ENCODE measurements around the gene PSMA6. TPM values are rescaled to one million over a fixed set of nuclear protein-coding genes. Genes with fewer than 3 reads are reported as not detected.

Gene PSMA6
- total RNA-seq, 3 donors from 2014 or later = 130 to 183 (median 159) TPM

DNA sequence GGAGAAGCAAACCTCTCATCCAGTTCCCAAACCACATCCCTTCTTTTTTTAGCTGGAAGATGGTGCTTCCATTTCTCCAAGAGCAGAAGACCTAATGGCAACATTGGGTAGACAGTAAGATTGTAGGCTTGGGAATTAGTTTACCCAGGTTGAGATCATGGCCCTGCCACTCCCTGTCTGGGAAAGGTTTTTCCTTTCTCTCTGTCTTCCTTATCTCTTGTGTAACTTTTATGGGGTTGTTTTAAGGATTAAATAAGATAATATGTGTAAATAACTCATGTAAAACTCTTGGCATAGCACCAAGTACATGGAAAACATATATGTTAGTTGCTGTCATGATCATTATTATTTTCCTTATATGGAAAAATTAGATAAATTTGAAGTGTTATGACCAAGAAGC, 23.2 kb upstream of the PSMA6 start:
- Histone ChIP-seq H3K4me3 (no peak overlapping the region), H3K4me1 (ENCODE audit: low read depth) (no peaks in the 10 kb centered on the region), H3K36me3 (ENCODE audit: low read depth) (no peaks in the 10 kb centered on the region), H3K9me3 (no peaks in the 10 kb centered on the region)
- intact Hi-C loops (cut with DNase I, micrococcal nuclease) = no loop called here
- TF ChIP-seq CTCF (IDR thresholded peaks at IDR 0.05) = no peak
- ATAC-seq (peak; percentile 95), DNase-seq (peak in 1 of 3 donors; percentile 15)

DNA sequence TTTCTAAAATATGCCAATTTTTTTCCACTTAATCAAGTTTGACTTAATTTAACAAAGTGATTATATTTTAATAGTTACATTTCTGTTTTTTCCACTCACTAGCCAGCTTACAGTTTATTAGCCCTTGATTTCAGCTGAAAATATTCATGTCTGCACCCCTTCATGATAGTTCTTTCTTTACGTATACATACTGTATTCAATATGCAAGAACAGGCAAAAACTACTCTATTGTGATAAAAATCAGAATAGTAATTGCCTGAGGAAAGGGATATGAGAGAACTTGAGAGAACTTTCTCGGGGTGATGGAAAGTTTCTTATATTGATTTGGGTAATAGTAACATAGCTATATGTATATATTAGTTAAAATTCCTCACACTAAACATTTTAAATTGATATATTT, 17.4 kb upstream of the PSMA6 start:
- Histone ChIP-seq H3K4me1 (ENCODE audit: low read depth) (no peaks in the 10 kb centered on the region), H3K4me3 (no peak overlapping the region), H3K36me3 (ENCODE audit: low read depth) (no peaks in the 10 kb centered on the region), H3K9me3 (no peaks in the 10 kb centered on the region)
- intact Hi-C loops (cut with DNase I, micrococcal nuclease) = no loop called here
- no peak for ATAC-seq
- no peak for TF ChIP-seq CTCF (IDR thresholded peaks at IDR 0.05)
- no peak for DNase-seq

DNA sequence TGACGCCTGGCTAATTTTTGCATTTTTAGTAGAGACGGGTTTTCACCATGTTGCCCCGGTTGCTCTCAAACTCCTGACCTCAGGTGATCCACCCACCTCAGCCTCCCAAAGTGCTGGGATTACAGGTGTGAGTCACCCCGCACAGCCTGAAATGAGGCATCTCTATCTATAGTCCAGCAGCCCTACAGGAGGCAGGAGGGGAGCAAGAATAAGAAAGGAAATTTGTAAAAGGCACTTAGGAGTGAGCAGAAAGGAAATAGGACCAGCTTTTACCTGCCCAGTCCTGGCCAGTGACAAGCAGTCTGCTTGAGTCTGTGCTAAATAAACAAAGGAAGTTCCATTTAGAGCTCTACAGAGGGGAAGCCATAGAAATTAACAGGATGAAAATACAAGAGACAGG, 15.0 kb upstream of the PSMA6 start:
- H3K4me1 ChIP-seq (ENCODE audit: low read depth) = no peaks in the 10 kb centered on the region
- ATAC-seq (no peak), DNase-seq (no peak)
- H3K36me3 ChIP-seq (ENCODE audit: low read depth) = no peaks in the 10 kb centered on the region
- TF ChIP-seq CTCF (IDR thresholded peaks at IDR 0.05) = no peak
- no peak overlapping the region for H3K4me3 ChIP-seq
- intact Hi-C loops (cut with DNase I, micrococcal nuclease) = no loop called here
- no peaks in the 10 kb centered on the region for H3K9me3 ChIP-seq

DNA sequence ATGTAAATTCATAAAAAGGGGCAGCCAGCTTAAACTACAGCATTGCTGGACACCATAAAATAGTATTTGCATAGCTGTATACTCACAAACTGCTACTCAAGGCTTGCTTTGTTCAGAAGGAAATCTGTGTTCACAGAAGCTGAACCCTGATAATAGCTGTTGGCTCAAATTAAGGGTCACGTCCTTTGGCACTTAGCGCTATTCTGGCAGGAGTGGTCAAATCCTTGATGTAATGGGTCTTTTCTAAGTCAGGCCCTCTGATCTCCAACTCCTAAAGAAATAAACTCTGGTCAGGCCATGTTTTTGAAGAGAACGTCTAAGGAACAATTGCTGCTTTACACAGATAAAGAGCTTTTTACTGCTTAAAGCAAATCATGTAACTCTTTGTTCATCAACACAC, 12.8 kb upstream of the PSMA6 start:
- intact Hi-C loops (cut with DNase I, micrococcal nuclease) = no loop called here
- Histone ChIP-seq H3K4me1 (ENCODE audit: low read depth) (no peaks in the 10 kb centered on the region), H3K36me3 (ENCODE audit: low read depth) (no peaks in the 10 kb centered on the region), H3K4me3 (no peak overlapping the region), H3K9me3 (no peaks in the 10 kb centered on the region)
- no peak for DNase-seq
- no peak for TF ChIP-seq CTCF (IDR thresholded peaks at IDR 0.05)
- no peak for ATAC-seq

DNA sequence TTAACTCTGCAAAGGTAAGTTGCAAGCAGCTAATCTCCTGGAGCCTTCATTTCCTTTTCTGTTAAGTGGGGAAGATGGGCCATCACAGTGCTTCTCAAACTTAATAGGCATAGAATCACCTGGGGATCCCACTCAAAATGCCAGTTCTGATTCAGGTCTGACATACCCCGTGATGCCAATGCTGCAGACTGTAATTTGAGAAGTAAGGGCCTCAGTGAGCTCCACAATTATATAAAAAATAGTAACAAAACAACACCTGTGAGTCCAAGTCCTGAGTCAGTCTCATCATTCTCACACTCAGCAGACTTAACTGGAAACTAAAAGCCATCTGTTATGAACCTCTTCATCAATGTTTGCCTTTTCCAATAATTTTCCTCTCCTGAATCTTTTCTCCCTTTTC, 10.8 kb upstream of the PSMA6 start:
- no peak overlapping the region for H3K4me3 ChIP-seq
- H3K36me3 ChIP-seq (ENCODE audit: low read depth) = no peaks in the 10 kb centered on the region
- no peak for ATAC-seq
- intact Hi-C loops (cut with DNase I, micrococcal nuclease) = loop anchor here in 1 of 2 donors (10.0 kb wide), 1 partner anchor 123 kb away; the partner anchor contains the start of gene NFKBIA
- no peak for DNase-seq
- TF ChIP-seq CTCF (IDR thresholded peaks at IDR 0.05) = no peak
- no peaks in the 10 kb centered on the region for H3K4me1 ChIP-seq (ENCODE audit: low read depth)
- no peaks in the 10 kb centered on the region for H3K9me3 ChIP-seq

DNA sequence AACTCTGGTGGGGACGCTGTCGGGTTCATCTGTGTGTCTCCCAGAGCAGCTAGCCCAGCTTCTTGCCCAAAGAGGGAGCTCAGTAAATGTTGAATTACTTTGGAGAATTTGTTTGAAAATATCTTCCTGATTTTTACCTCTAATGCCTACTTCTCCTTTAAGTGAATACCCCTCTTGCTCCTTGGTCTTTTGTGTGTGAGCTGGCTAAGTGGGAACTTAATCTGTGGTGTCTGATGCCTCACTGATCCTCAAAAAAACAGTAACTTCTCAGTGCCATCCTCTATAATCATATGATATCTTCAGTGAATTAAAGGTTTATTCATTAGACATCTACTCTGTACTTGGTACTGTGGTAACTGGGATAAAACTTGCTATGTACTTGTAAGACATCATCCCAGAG, 7.7 kb upstream of the PSMA6 start:
- no peak for DNase-seq
- Histone ChIP-seq H3K9me3 (no peaks in the 10 kb centered on the region), H3K4me1 (ENCODE audit: low read depth) (no peaks in the 10 kb centered on the region), H3K36me3 (ENCODE audit: low read depth) (no peaks in the 10 kb centered on the region), H3K4me3 (no peak overlapping the region)
- intact Hi-C loops (cut with DNase I, micrococcal nuclease) = loop anchor here in 1 of 2 donors (10.0 kb wide), 1 partner anchor 120 kb away; the partner anchor contains the start of gene NFKBIA
- no peak for TF ChIP-seq CTCF (IDR thresholded peaks at IDR 0.05)
- ATAC-seq = no peak
